GM19452 (cell line): ENCODE measurements around the gene TIMP2.
"Not testable (repeated sequence)": the region's sequence is repeated elsewhere in the genome, so short reads cannot be mapped to it uniquely, and the experiment has no call there.

Experiments used
- ATAC-seq: cut with Tn5 transposase; IDR thresholded peaks from one replicate; pipeline ENCODE4 v1.9.1; 2021; ENCODE audit not compliant: unreplicated experiment

TIMP2 gene

GRCh38 chr17:78925234-78925633 is at the start of gene TIMP2:
TIMP2 (minus strand) TSS chr17:78925387; CDS start chr17:78925088, 299 bp downstream.
- ATAC-seq, result no peak

- ATAC-seq, result no peak
Observed at GRCh38 chr17:78973792-78974520, 48.8 kb upstream of the TIMP2 start.

GRCh38 chr17:78973196-78973595 is 48.0 kb upstream of the TIMP2 start:
- ATAC-seq, result no peak

- no peak for ATAC-seq
Observed at GRCh38 chr17:78972507-78973105, 47.4 kb upstream of the TIMP2 start.

- ATAC-seq, result no peak
Observed at GRCh38 chr17:78971756-78972506, 46.7 kb upstream of the TIMP2 start.

- ATAC-seq, result no peak
Observed at GRCh38 chr17:78970834-78971755, 45.9 kb upstream of the TIMP2 start.

- ATAC-seq, result no peak
Observed at GRCh38 chr17:78969865-78970264, 44.7 kb upstream of the TIMP2 start.

- ATAC-seq, result no peak
Observed at GRCh38 chr17:78967782-78968362, 42.7 kb upstream of the TIMP2 start.

- ATAC-seq, result no peak
Observed at GRCh38 chr17:78966910-78967600, 41.9 kb upstream of the TIMP2 start.

GRCh38 chr17:78966123-78966813 is 41.1 kb upstream of the TIMP2 start:
- ATAC-seq, result no peak

GRCh38 chr17:78965491-78965924 is 40.3 kb upstream of the TIMP2 start:
- ATAC-seq, result no peak

GRCh38 chr17:78963378-78963777 is 38.2 kb upstream of the TIMP2 start:
- no peak for ATAC-seq

- ATAC-seq, result not testable (repeated sequence)
Observed at GRCh38 chr17:78962984-78963348, 37.8 kb upstream of the TIMP2 start.

GRCh38 chr17:78962345-78962983 is 37.3 kb upstream of the TIMP2 start:
- no peak for ATAC-seq

GRCh38 chr17:78961571-78961970 is 36.4 kb upstream of the TIMP2 start:
- no peak for ATAC-seq

- no peak for ATAC-seq
Observed at GRCh38 chr17:78960928-78961327, 35.7 kb upstream of the TIMP2 start.

- ATAC-seq, result no peak
Observed at GRCh38 chr17:78959803-78960202, 34.6 kb upstream of the TIMP2 start.

- no peak for ATAC-seq
Observed at GRCh38 chr17:78958641-78959127, 33.5 kb upstream of the TIMP2 start.

- ATAC-seq, result no peak
Observed at GRCh38 chr17:78957128-78957527, 31.9 kb upstream of the TIMP2 start.
